CD8-positive, alpha-beta memory T cell (primary cell): Measurements from ENCODE around the gene PLCD3. TPM values are rescaled to one million over a fixed set of nuclear protein-coding genes. Genes with fewer than 3 reads are reported as not detected.

ENCODE experiments used
- CTCF ChIA-PET: fragments of 350-600 bp; sonication (Branson Sonifier 250); formaldehyde crosslinking; loops from one replicate; lab custom pipeline; 2021; ENCODE audit warnings: antibody characterized with exemption; lab: Charles Lee
- POLR2A ChIA-PET: fragments of 350-600 bp; sonication (Branson Sonifier 250); formaldehyde crosslinking; loops from one replicate; lab custom pipeline; 2021; ENCODE audit warnings: antibody characterized with exemption; lab: Charles Lee
- DNase-seq, 5 donors: peaks; one replicate each; pipeline versions ENCODE4 v3.0.0 to v3.0.0-alpha.2; 2020 to 2022; ENCODE audit warnings: mixed read lengths in 1 of 5
- H3K27ac ChIP-seq: one replicate; pipeline ENCODE4 v1.7.0; 2013; ENCODE audit warnings: low read depth, mild to moderate bottlenecking, low read length, moderate library complexity
- H3K27me3 ChIP-seq: 2 replicates; pipeline ENCODE4 v1.7.0; 2013; ENCODE audit warnings: low read length, mild to moderate bottlenecking; ENCODE audit not compliant: insufficient read depth, poor library complexity, severe bottlenecking
- H3K36me3 ChIP-seq: 2 replicates; pipeline ENCODE4 v1.7.0; 2013; ENCODE audit warnings: mild to moderate bottlenecking, low read length, moderate library complexity; ENCODE audit not compliant: insufficient read depth
- H3K4me1 ChIP-seq: 2 replicates; pipeline ENCODE4 v1.7.0; 2013; ENCODE audit warnings: mild to moderate bottlenecking, low read length, moderate library complexity; ENCODE audit not compliant: insufficient read depth
- H3K4me3 ChIP-seq: 2 replicates; pipeline ENCODE4 v1.7.0; 2013; ENCODE audit warnings: mild to moderate bottlenecking, low read length
- H3K9me3 ChIP-seq: 2 replicates; pipeline ENCODE4 v1.7.0; 2013; ENCODE audit warnings: mild to moderate bottlenecking, low read length
- H3K27ac Mint-ChIP-seq, 8 donors: one replicate each; pipeline ENCODE4 v1.8.0; 2020 to 2021; ENCODE audit warnings: mixed read lengths in 8 of 8, mild to moderate bottlenecking in 6 of 8, inconsistent platforms in 3 of 8, moderate library complexity in 3 of 8
- H3K27me3 Mint-ChIP-seq, 2 donors: one replicate each; pipeline ENCODE4 v1.8.0; 2020 to 2021; ENCODE audit warnings: mixed read lengths in 2 of 2, mild to moderate bottlenecking in 1 of 2, moderate library complexity in 1 of 2
- H3K36me3 Mint-ChIP-seq, 3 donors: one replicate each; pipeline ENCODE4 v1.8.0; 2020 to 2021; ENCODE audit warnings: mixed read lengths in 3 of 3, inconsistent platforms in 1 of 3, mild to moderate bottlenecking in 1 of 3
- H3K4me1 Mint-ChIP-seq, 3 donors: one replicate each; pipeline ENCODE4 v1.8.0; 2020 to 2021; ENCODE audit warnings: mixed read lengths in 3 of 3, inconsistent platforms in 1 of 3, mild to moderate bottlenecking in 1 of 3
- H3K4me3 Mint-ChIP-seq, 7 donors: one replicate each; pipeline ENCODE4 v1.8.0; 2020 to 2021; ENCODE audit warnings: mixed read lengths in 7 of 7, mild to moderate bottlenecking in 6 of 7, moderate library complexity in 4 of 7, inconsistent platforms in 2 of 7
- H3K9me3 Mint-ChIP-seq, 5 donors: one replicate each; pipeline ENCODE4 v1.8.0; 2020 to 2022; ENCODE audit warnings: mixed read lengths in 5 of 5, mild to moderate bottlenecking in 3 of 5, moderate library complexity in 2 of 5, inconsistent platforms in 1 of 5
- polyA plus RNA-seq: library from polyadenylated mRNA; unstranded; fragments of 300-500 nt; fragmentation: Illumina TruSeq; gene quantifications from one replicate; pipeline ENCODE4 v1.2.3, GENCODE V29; 2021
- total RNA-seq, 2 experiments: library from RNA; stranded (reverse); gene quantifications; one replicate each; pipeline ENCODE4 v1.2.3, GENCODE V29; 2021

The PLCD3 gene
- total and polyA plus RNA-seq, 3 experiments from 2014 or later, result 1.1 to 7.2 (median 5.5) TPM

DNA sequence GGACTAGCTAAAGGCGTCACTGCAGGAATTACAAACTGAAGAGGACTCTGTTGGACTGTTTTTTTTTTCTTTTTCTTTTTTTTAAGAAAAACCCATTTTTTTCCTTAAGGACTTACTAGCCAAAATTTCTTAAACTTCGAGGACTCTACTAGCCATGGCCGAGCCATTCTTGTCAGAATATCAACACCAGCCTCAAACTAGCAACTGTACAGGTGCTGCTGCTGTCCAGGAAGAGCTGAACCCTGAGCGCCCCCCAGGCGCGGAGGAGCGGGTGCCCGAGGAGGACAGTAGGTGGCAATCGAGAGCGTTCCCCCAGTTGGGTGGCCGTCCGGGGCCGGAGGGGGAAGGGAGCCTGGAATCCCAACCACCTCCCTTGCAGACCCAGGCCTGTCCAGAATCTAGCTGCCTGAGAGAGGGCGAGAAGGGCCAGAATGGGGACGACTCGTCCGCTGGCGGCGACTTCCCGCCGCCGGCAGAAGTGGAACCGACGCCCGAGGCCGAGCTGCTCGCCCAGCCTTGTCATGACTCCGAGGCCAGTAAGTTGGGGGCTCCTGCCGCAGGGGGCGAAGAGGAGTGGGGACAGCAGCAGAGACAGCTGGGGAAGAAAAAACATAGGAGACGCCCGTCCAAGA lies 16.8 kb upstream of the PLCD3 start:
- peaks cover 0 to 3% (median 0%) of the 10 kb centered on the region in 5 donors for H3K9me3 Mint-ChIP-seq
- H3K27ac Mint-ChIP-seq, result peak overlapping the region; percentile 96 to 100 (median 99)
- no peaks in the 10 kb centered on the region for H3K27me3 ChIP-seq
- H3K4me3 Mint-ChIP-seq, result peak overlapping the region; percentile 90 to 99 (median 95)
- H3K36me3 ChIP-seq, result no peaks in the 10 kb centered on the region
- H3K4me3 ChIP-seq, result peak overlapping the region; percentile 82
- DNase-seq, result peak; percentile 62 to 82 (median 68)
- no peaks in the 10 kb centered on the region for H3K9me3 ChIP-seq
- ChIA-PET CTCF (interaction anchor here (0.6 to 13.2 kb wide), 20 partner anchors 10 to 1570 kb away, joined by 3 to 315 read pairs (median 6); partner anchors contain the start of genes ACBD4, HEXIM2, MAP3K14 and PLCD3), POLR2A (interaction anchor here (0.6 to 8.5 kb wide), 16 partner anchors 10 to 250 kb away, joined by 3 to 327 read pairs (median 12); partner anchors contain the start of genes ACBD4, DCAKD, EFTUD2 and FMNL1)
- peaks cover 0 to 11% of the 10 kb centered on the region in 2 donors for H3K27me3 Mint-ChIP-seq
- peaks cover 45 to 62% (median 61%) of the 10 kb centered on the region in 3 donors for H3K4me1 Mint-ChIP-seq
- H3K27ac ChIP-seq, result peak overlapping the region; percentile 75
- peaks cover 43% of the 10 kb centered on the region for H3K4me1 ChIP-seq
- H3K36me3 Mint-ChIP-seq, result peaks cover 0 to 27% (median 0%) of the 10 kb centered on the region in 3 donors

DNA sequence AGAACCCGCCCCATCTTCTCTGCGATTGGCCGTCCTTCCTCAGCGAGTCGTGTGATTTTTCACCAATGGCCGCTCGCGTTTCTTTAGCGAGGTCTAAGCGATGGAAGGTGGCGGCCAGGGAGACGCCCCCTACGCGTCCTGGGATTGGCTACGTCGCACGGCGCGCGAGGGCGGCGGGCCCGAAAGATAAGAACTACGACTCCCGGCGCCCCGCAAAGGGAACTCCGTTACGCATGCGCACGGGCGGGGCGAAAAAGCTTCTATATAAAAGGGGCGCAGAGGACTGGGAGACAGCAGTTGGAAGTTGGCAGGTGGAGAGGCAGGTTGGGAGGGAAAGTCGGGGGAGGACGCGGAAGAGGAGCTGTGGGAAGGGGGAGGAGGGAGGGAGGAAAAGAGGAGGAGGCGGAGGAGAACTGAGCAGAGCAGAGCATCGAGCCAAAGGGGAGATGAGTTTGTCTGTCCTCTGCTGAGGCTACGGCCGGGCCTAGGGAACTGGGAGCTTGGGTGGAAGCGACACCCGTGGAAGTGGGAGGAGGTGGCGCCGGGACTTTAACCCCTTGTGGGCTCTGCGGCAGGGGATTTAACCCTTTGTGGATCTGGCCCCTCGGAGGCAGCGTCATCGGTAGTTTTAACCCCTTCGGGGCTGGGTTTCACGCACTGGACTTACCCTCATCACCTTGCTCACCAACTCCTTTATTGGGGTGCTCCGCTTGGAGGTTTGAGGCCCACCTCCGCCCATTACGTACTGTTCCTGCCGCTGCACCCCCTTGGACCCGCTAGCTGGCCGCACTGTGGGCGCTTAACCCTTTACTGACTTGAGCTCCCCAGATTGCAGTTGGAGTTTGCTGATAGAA lies 16.1 kb upstream of the PLCD3 start, which contains the start of gene HEXIM1:
Gene HEXIM1, plus strand, starts transcription at position 293 of the 854 bp plus-strand sequence. CDS start 716 bp downstream, outside the sequence.
- DNase-seq, result peak; percentile 97 to 100 (median 100)
- CTCF ChIA-PET, result interaction anchor here (0.6 to 13.2 kb wide), 20 partner anchors 9 to 1570 kb away, joined by 3 to 315 read pairs (median 6); partner anchors contain the start of genes ACBD4, HEXIM2, MAP3K14 and PLCD3
- POLR2A ChIA-PET, result interaction anchor here (0.6 to 8.5 kb wide), 17 partner anchors 9 to 249 kb away, joined by 3 to 327 read pairs (median 11); partner anchors contain the start of genes ACBD4, DCAKD, EFTUD2 and FMNL1
- Histone ChIP-seq H3K9me3 (no peaks in the 10 kb centered on the region), H3K27me3 (no peaks in the 10 kb centered on the region), H3K4me3 (peak within 1 kb of the TSS; percentile 91), H3K36me3 (no peaks in the 10 kb centered on the region), H3K4me1 (peaks cover 43% of the 10 kb centered on the region), H3K27ac (peak within 1 kb of the TSS; percentile 98)
- H3K36me3 Mint-ChIP-seq, result peaks cover 0 to 27% (median 0%) of the 10 kb centered on the region in 3 donors
- H3K4me1 Mint-ChIP-seq, result peaks cover 47 to 67% (median 61%) of the 10 kb centered on the region in 3 donors
- peak within 1 kb of the TSS; percentile 97 to 100 (median 99) for H3K27ac Mint-ChIP-seq
- peaks cover 0 to 3% (median 0%) of the 10 kb centered on the region in 5 donors for H3K9me3 Mint-ChIP-seq
- peak within 1 kb of the TSS; percentile 90 to 99 (median 95) for H3K4me3 Mint-ChIP-seq
- peaks cover 0 to 11% of the 10 kb centered on the region in 2 donors for H3K27me3 Mint-ChIP-seq

DNA sequence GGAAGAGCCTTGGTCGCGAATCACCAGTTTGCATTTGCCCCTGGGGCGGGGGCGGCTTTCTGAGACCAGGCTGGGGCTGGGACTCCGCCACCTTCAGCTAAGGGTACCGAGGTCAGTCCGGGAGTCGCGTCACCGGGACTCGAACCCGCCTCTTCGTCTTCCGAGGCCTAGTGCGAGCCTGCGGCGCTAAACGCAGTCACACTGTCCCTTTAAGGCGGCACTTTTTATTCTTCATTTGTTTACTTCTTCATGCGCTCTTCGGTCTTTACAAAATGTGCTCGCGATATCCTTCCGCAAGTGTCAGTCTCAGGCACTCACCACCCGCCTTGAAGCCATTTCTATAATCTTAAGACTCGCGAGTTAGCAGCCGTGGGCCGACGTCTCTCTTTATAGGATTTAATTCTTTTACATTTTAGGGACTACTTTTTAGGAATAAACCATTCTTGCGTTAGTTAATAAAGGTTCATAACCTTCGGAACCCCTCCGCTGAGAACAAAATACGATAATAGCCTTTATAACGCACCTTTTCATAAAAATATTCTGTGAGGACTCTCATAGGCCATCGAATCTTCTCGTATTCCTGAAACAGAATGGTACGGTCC lies 15.4 kb upstream of the PLCD3 start:
- Mint-ChIP-seq H3K27ac (peak overlapping the region; percentile 97 to 100 (median 99)), H3K36me3 (peaks cover 0 to 27% (median 0%) of the 10 kb centered on the region in 3 donors), H3K27me3 (peaks cover 0 to 11% of the 10 kb centered on the region in 2 donors), H3K9me3 (peaks cover 0 to 3% (median 0%) of the 10 kb centered on the region in 5 donors), H3K4me3 (peak overlapping the region; percentile 90 to 99 (median 95)), H3K4me1 (peaks cover 51 to 74% (median 65%) of the 10 kb centered on the region in 3 donors)
- Histone ChIP-seq H3K9me3 (no peaks in the 10 kb centered on the region), H3K27ac (peak overlapping the region; percentile 98), H3K4me1 (peaks cover 43% of the 10 kb centered on the region), H3K4me3 (peak overlapping the region; percentile 91), H3K27me3 (no peaks in the 10 kb centered on the region), H3K36me3 (no peaks in the 10 kb centered on the region)
- ChIA-PET POLR2A (interaction anchor here (0.6 to 8.5 kb wide), 14 partner anchors 11 to 245 kb away, joined by 3 to 327 read pairs (median 14); partner anchors contain the start of genes ACBD4, DCAKD, FMNL1 and HEXIM2), CTCF (interaction anchor here (1.1 to 13.2 kb wide), 8 partner anchors 13 to 372 kb away, joined by 3 to 315 read pairs (median 14); partner anchors contain the start of genes ACBD4, HEXIM2, MAP3K14 and PLCD3)
- DNase-seq, result peak; percentile 50 to 84 (median 83)

DNA sequence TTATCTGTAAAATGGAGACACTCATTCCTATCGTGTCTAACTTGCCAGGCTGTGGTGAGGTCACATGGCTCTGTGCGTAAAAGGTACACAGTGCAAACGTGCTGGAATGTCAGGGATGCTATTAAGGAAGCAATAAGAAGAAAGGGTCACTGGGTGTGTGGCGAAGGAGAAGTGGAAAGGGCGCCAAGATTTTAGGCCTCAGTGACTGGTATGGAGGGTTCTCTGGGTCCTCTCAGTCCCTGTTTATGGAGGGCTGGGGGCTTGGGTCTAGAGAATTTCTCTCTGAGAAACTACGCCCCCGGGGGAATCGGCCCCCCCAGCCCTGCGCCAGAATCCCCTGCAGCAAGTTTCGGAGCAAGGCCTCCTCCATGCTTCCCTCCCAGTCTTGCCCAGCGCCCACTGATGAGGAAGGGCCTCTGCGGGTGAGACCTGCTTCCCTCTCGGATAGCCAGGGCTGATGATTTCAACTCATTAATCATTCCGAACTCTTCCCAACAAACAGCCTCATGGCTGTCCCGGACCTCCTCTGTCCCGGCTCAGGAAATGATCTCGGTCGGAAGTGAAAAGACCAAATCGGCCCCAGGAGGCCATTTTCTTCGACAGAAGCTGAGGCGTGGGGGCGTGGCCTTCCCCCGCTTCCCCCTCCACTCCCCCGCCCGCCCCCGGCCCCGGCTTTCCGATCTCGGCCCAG lies 14.7 kb upstream of the PLCD3 start:
- Mint-ChIP-seq H3K27me3 (peaks cover 0 to 11% of the 10 kb centered on the region in 2 donors), H3K36me3 (peaks cover 0 to 27% (median 0%) of the 10 kb centered on the region in 3 donors), H3K9me3 (peaks cover 0 to 3% (median 0%) of the 10 kb centered on the region in 5 donors), H3K4me1 (peaks cover 51 to 74% (median 62%) of the 10 kb centered on the region in 3 donors), H3K4me3 (peak overlapping the region; percentile 90 to 99 (median 95)), H3K27ac (peak overlapping the region; percentile 97 to 100 (median 99))
- ChIA-PET CTCF (interaction anchor here (1.7 to 13.2 kb wide), 3 partner anchors 14 to 72 kb away, joined by 4 to 315 read pairs (median 152); partner anchors contain the start of genes ACBD4, HEXIM2 and PLCD3), POLR2A (interaction anchor here (2.8 to 8.5 kb wide), 5 partner anchors 10 to 170 kb away, joined by 20 to 327 read pairs (median 26); partner anchors contain the start of genes ACBD4, HEXIM2 and MAP3K14)
- no peaks in the 10 kb centered on the region for H3K27me3 ChIP-seq
- peak overlapping the region; percentile 91 for H3K4me3 ChIP-seq
- peaks cover 39% of the 10 kb centered on the region for H3K4me1 ChIP-seq
- peak overlapping the region; percentile 98 for H3K27ac ChIP-seq
- DNase-seq, result peak in 3 of 5 donors; percentile 55 to 77 (median 58)
- no peaks in the 10 kb centered on the region for H3K36me3 ChIP-seq
- no peaks in the 10 kb centered on the region for H3K9me3 ChIP-seq

DNA sequence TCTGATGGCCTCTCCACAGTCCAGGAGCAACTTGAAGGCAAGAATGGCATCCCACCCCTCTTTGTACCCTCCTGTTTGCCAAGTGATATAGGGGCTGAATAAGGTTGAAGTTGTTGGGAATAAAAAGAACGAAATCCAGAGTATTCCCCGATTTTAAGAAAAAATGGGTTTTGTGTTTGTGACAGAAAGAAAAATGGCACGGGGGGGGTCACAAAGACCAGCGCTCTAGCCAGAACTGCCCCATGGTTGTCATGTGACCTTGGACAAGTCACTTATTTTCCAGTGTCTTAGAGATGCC lies 14.2 kb upstream of the PLCD3 start:
- ChIA-PET POLR2A (interaction anchor here (8.5 kb wide), 1 partner anchor 14 kb away, joined by 327 read pairs; the partner anchor contains the start of gene HEXIM2), CTCF (interaction anchor here (0.7 to 13.2 kb wide), 4 partner anchors 13 to 72 kb away, joined by 4 to 315 read pairs (median 78); partner anchors contain the start of genes ACBD4, HEXIM2 and PLCD3)
- peak overlapping the region; percentile 91 for H3K4me3 ChIP-seq
- Mint-ChIP-seq H3K9me3 (peaks cover 0 to 3% (median 0%) of the 10 kb centered on the region in 5 donors), H3K27ac (peak overlapping the region in 7 of 8 donors; percentile 96 to 100 (median 99)), H3K4me1 (peaks cover 52 to 73% (median 60%) of the 10 kb centered on the region in 3 donors), H3K36me3 (peaks cover 0 to 26% (median 0%) of the 10 kb centered on the region in 3 donors), H3K4me3 (peak overlapping the region; percentile 90 to 99 (median 95)), H3K27me3 (peaks cover 0 to 11% of the 10 kb centered on the region in 2 donors)
- no peak for DNase-seq
- peaks cover 34% of the 10 kb centered on the region for H3K4me1 ChIP-seq
- no peaks in the 10 kb centered on the region for H3K27me3 ChIP-seq
- H3K9me3 ChIP-seq, result no peaks in the 10 kb centered on the region
- no peaks in the 10 kb centered on the region for H3K36me3 ChIP-seq
- peak overlapping the region; percentile 98 for H3K27ac ChIP-seq

DNA sequence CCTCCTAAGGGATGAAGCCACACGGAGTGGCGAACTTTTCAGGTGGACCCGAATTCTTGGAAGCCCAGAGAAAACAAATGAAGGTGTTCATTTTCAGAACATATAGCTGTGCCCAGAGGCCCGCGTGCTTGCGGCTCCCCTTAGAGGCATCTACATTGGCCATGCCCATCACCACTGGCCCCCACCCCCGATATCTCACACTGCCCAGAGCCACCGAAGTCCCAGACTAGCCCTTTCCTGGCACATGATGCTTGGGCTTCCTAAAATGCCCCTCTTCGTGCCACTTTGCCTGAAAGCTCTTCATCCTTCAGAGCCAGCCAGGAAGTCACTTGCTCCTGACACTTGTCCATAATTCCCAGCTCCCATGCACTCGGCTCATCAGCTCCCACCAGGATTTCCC lies 13.9 kb upstream of the PLCD3 start:
- peaks cover 0 to 26% (median 0%) of the 10 kb centered on the region in 3 donors for H3K36me3 Mint-ChIP-seq
- no peaks in the 10 kb centered on the region for H3K36me3 ChIP-seq
- no peak for DNase-seq
- H3K9me3 ChIP-seq, result no peaks in the 10 kb centered on the region
- no peak overlapping the region for H3K4me3 ChIP-seq
- H3K27ac ChIP-seq, result peak overlapping the region; percentile 98
- CTCF ChIA-PET, result interaction anchor here (0.7 to 13.2 kb wide), 4 partner anchors 13 to 73 kb away, joined by 4 to 315 read pairs (median 78); partner anchors contain the start of genes ACBD4, HEXIM2 and PLCD3
- no peaks in the 10 kb centered on the region for H3K27me3 ChIP-seq
- peaks cover 0 to 3% (median 0%) of the 10 kb centered on the region in 5 donors for H3K9me3 Mint-ChIP-seq
- peaks cover 34% of the 10 kb centered on the region for H3K4me1 ChIP-seq
- peak overlapping the region; percentile 90 to 99 (median 95) for H3K4me3 Mint-ChIP-seq
- peak overlapping the region in 5 of 8 donors; percentile 57 to 99 (median 97) for H3K27ac Mint-ChIP-seq
- POLR2A ChIA-PET, result interaction anchor here (8.5 kb wide), 1 partner anchor 14 kb away, joined by 327 read pairs; the partner anchor contains the start of gene HEXIM2
- H3K4me1 Mint-ChIP-seq, result peaks cover 52 to 73% (median 60%) of the 10 kb centered on the region in 3 donors
- H3K27me3 Mint-ChIP-seq, result peaks cover 0 to 11% of the 10 kb centered on the region in 2 donors
